Activated CD4-positive, alpha-beta memory T cell treated with anti-CD3 and anti-CD28 coated beads, Interleukin-2, amount 10 ng/mL, durations not matched to agents 7 days and 5 days (primary cell): ENCODE measurements around the gene HDLBP. TPM values are rescaled to one million over a fixed set of nuclear protein-coding genes. Genes with fewer than 3 reads are reported as not detected.

ENCODE experiments used
- CTCF ChIA-PET: fragments of 350-600 bp; sonication (Branson Sonifier 250); formaldehyde crosslinking; loops from one replicate; lab custom pipeline; 2021; ENCODE audit warnings: antibody characterized with exemption, inconsistent platforms; lab: Charles Lee
- POLR2A ChIA-PET: fragments of 350-600 bp; sonication (Branson Sonifier 250); formaldehyde crosslinking; loops from one replicate; lab custom pipeline; 2021; ENCODE audit warnings: antibody characterized with exemption; lab: Charles Lee
- DNase-seq: peaks from one replicate; pipeline ENCODE4 v3.0.0-alpha.2; 2020
- H3K27ac Mint-ChIP-seq: one replicate; pipeline ENCODE4 v1.8.0; 2021; ENCODE audit warnings: mild to moderate bottlenecking, mixed read lengths
- H3K27me3 Mint-ChIP-seq: one replicate; pipeline ENCODE4 v1.8.0; 2021; ENCODE audit warnings: mixed read lengths
- H3K36me3 Mint-ChIP-seq: one replicate; pipeline ENCODE4 v1.8.0; 2021; ENCODE audit warnings: low read depth, mixed read lengths
- H3K4me1 Mint-ChIP-seq: one replicate; pipeline ENCODE4 v1.8.0; 2021; ENCODE audit warnings: mixed read lengths
- H3K4me3 Mint-ChIP-seq: one replicate; pipeline ENCODE4 v1.8.0; 2021; ENCODE audit warnings: mild to moderate bottlenecking, mixed read lengths
- H3K9me3 Mint-ChIP-seq: one replicate; pipeline ENCODE4 v1.8.0; 2021; ENCODE audit warnings: mixed read lengths
- total RNA-seq, 2 experiments: library from RNA; stranded (reverse); gene quantifications; one replicate each; pipeline ENCODE4 v1.2.3, GENCODE V29; 2021

Gene HDLBP
- total RNA-seq, 2 experiments from 2014 or later, result 190 to 193 TPM

DNA sequence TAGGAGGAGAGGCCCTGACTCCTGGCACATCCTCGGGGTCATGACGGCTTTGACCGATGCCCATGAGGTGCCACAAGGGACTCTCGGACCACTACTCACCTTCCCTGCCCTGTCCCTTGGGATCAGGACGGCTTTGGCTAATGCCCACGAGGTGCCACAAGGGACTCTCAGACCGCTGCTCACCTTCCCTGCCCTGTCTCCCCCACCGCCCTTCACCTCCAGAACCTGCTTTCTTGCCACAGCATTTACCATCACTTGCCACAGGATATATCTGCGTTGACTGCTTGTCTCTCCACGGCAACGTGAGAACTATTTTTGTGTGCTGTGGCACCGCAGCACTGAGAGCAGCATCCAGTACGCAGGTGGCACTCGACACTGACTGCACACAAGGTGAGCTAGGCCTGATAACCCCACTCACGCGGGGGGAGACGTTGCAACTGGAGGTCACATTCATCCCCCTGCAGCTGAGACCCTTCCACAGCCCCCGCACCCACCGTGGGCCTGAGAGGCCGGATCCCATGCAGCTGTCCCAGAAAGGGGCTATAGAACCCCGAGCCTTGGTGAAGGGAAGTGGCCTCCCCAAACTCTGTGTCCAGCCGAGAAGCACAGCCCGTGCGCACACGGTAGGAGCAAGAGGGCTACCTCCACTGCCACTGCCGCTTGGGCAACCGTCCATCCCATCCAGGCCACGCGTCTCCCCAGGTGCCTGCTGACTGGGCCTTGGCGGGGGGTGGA is 79.4 kb downstream of the HDLBP start:
- CTCF ChIA-PET, result no interaction called here
- no peaks in the 10 kb centered on the region for H3K4me1 Mint-ChIP-seq
- POLR2A ChIA-PET, result interaction anchor here (0.6 kb wide), 1 partner anchor 147 kb away, joined by 3 read pairs; no protein-coding TSS in a partner anchor

DNA sequence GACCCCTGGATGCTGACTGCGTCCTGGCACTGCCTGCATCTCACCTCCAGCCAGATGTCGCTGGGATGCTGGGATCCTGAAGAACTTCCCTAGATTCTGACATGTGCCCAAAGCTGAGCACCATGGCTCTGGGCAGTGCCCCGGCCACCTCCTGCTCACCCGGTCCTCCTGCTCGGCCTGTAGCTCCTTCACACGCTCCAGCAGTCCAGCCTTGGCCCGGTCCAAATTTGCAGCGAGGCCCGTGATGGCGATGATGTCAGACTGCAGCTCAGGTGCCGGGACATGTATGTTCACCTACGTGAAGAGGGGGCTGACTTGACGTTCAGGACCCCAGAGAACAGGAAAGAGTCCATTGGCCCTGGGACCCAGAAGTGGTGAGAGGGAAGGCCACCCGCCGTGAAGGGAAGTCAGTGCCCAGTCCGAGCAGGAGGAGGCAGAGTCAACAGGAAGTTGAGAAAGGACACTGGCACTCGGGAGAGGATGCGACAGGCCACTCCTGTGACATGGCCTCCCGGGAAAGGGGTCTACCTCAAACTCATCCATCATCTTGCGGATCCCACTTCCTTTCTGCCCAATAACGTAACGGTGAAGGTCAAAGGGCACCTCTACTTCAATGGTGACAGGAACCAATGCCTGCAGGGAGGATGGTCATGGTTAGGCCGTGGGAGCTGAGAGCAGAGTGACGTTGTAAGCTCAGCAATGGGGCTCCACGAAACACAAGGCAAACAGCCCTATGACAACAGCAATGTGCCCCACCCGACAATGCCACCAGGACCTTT is 80.3 kb downstream of the HDLBP start:
- ChIA-PET CTCF (no interaction called here), POLR2A (no interaction called here)
- Mint-ChIP-seq H3K4me3 (no peak overlapping the region), H3K27me3 (no peaks in the 10 kb centered on the region), H3K27ac (no peak overlapping the region), H3K36me3 (peaks cover 79% of the 10 kb centered on the region), H3K9me3 (no peaks in the 10 kb centered on the region), H3K4me1 (no peaks in the 10 kb centered on the region)
- DNase-seq, result no peak

More for the DNA sequence above, 79.4 kb downstream of the HDLBP start:
- Mint-ChIP-seq H3K36me3 (peaks cover 84% of the 10 kb centered on the region), H3K9me3 (no peaks in the 10 kb centered on the region), H3K4me3 (no peak overlapping the region), H3K27me3 (no peaks in the 10 kb centered on the region), H3K27ac (no peak overlapping the region)
- no peak for DNase-seq

DNA sequence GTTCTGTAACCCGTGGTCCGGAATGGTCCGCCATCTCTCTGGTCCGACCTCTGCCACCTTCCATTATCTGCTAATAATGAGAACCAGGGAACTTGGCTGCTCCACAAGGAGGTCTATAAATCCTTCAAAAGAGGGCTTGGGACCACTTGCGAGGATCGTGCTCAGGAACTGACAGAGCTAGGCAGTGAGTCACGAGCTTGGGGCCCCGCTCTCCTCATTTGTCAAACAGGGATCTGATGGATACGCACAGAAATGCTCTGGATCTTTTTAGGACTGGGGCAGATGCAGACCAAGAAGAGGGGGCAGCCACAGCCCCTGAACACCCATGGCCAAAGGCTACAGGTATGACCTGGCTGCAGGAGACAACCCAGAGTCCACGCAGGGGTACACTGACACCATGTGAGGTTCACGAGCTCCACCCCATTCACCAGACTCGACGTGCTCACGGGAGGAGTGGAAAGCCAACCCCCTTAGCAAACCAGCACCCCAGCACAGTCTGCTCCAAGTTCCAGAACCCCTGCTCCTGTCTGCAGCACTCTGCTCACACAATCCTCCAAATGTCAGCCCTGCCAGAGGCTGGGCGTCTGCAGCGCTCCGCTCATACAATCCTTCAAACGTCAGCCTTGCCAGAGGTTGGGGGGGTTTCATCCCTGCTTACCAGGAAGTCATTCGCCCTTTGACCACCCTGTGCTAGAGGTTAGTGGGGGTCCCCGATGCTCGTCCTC is 81.2 kb downstream of the HDLBP start:
- no peak overlapping the region for H3K27ac Mint-ChIP-seq
- CTCF ChIA-PET, result no interaction called here

GRCh38 chr2:241232736-241233575 is 82.5 kb downstream of the HDLBP start:
- Mint-ChIP-seq H3K27me3 (no peaks in the 10 kb centered on the region), H3K36me3 (peaks cover 72% of the 10 kb centered on the region), H3K9me3 (no peaks in the 10 kb centered on the region), H3K27ac (no peak overlapping the region), H3K4me1 (no peaks in the 10 kb centered on the region), H3K4me3 (no peak overlapping the region)
- CTCF ChIA-PET, result no interaction called here
- POLR2A ChIA-PET, result no interaction called here
- no peak for DNase-seq

More for the DNA sequence above, 81.2 kb downstream of the HDLBP start:
- POLR2A ChIA-PET, result no interaction called here
- Mint-ChIP-seq H3K27me3 (no peaks in the 10 kb centered on the region), H3K9me3 (no peaks in the 10 kb centered on the region), H3K4me1 (no peaks in the 10 kb centered on the region), H3K36me3 (peaks cover 75% of the 10 kb centered on the region), H3K4me3 (no peak overlapping the region)
- no peak for DNase-seq

DNA sequence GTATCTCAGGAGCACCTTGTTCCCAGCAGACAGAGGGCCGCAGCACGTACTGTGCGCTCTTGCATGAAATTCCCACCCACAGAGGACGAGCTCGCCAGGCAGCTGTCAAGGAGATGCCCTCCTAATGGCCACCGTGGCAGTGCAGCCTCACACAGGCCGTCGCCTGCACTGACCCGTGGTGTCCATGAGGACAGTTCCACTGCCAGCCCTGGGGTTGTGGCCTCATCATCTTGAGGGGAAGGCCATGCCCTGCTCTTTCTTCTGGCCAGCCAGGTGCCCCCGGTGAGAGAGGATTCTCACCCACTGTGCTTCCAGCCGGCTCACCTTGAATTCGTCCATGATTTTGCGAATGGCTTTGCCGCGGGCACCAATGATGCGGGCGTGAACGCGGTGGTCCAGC is 85.0 kb downstream of the HDLBP start:
- no peaks in the 10 kb centered on the region for H3K27me3 Mint-ChIP-seq
- no peak for DNase-seq
- H3K9me3 Mint-ChIP-seq, result no peaks in the 10 kb centered on the region
- no peak overlapping the region for H3K27ac Mint-ChIP-seq
- no peak overlapping the region for H3K4me3 Mint-ChIP-seq
- ChIA-PET POLR2A (no interaction called here), CTCF (no interaction called here)
- peaks cover 64% of the 10 kb centered on the region for H3K36me3 Mint-ChIP-seq
- H3K4me1 Mint-ChIP-seq, result no peaks in the 10 kb centered on the region

DNA sequence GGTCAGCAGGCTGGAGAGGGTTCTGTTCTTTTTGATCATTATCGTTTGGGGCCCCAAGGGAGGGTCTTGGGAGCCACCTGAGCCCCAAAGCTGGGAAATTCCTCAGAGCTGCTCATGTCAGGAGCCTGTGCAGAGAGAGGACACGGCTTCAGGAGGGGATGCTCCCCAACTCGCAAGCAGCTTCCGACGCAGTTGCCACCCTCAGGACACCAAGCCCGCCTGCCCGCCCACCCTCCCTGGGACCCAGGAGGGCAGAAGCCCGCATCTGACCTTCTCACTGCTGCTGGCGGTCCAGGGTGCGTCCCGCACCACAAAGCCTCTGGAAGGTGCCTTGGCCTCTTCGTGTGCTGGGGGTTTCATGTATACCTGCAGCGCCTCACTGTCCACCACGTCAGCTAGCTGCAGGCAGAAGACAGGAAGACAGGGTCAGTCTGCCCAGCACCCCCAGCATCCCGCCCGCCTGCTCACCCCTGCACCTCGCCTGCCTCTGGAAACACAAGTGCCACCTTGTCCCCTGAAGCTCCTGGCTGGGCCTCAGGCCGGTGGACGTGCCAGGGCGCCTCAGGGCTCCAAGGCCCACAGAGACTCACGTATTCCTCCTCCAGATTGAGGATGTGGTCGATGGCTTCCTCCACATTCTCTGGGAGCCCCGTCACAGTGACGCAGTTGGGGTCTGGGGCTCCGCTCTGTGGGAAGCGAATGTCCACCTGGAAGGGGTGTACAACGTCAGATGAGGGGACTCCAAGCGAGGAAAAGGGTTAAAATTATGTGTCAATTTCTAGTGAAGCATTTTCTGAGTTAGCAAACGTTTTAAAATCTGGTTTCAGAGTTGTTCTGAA is 85.7 kb downstream of the HDLBP start:
- Mint-ChIP-seq H3K27ac (no peak overlapping the region), H3K27me3 (no peaks in the 10 kb centered on the region), H3K4me1 (no peaks in the 10 kb centered on the region), H3K36me3 (peaks cover 57% of the 10 kb centered on the region), H3K9me3 (no peaks in the 10 kb centered on the region), H3K4me3 (no peak overlapping the region)
- DNase-seq, result no peak
- CTCF ChIA-PET, result no interaction called here
- POLR2A ChIA-PET, result no interaction called here

GRCh38 chr2:241228860-241229516 is 86.5 kb downstream of the HDLBP start:
- H3K4me1 Mint-ChIP-seq, result peaks cover 1% of the 10 kb centered on the region
- no peaks in the 10 kb centered on the region for H3K27me3 Mint-ChIP-seq
- peaks cover 53% of the 10 kb centered on the region for H3K36me3 Mint-ChIP-seq
- DNase-seq, result no peak
- no peak overlapping the region for H3K27ac Mint-ChIP-seq
- ChIA-PET CTCF (no interaction called here), POLR2A (no interaction called here)
- H3K4me3 Mint-ChIP-seq, result no peak overlapping the region
- no peaks in the 10 kb centered on the region for H3K9me3 Mint-ChIP-seq

- no peaks in the 10 kb centered on the region for H3K27me3 Mint-ChIP-seq
- DNase-seq, result no peak
- no peak overlapping the region for H3K4me3 Mint-ChIP-seq
- no peaks in the 10 kb centered on the region for H3K9me3 Mint-ChIP-seq
- CTCF ChIA-PET, result no interaction called here
- H3K27ac Mint-ChIP-seq, result no peak overlapping the region
- H3K4me1 Mint-ChIP-seq, result peaks cover 1% of the 10 kb centered on the region
- POLR2A ChIA-PET, result no interaction called here
- peaks cover 46% of the 10 kb centered on the region for H3K36me3 Mint-ChIP-seq
Measured at GRCh38 chr2:241228081-241228859, 87.2 kb downstream of the HDLBP start.

GRCh38 chr2:241227594-241227993 is 87.9 kb downstream of the HDLBP start:
- Mint-ChIP-seq H3K9me3 (no peaks in the 10 kb centered on the region), H3K4me3 (no peak overlapping the region), H3K27me3 (no peaks in the 10 kb centered on the region), H3K27ac (no peak overlapping the region), H3K36me3 (peaks cover 39% of the 10 kb centered on the region), H3K4me1 (peaks cover 3% of the 10 kb centered on the region)
- POLR2A ChIA-PET, result no interaction called here
- DNase-seq, result no peak
- CTCF ChIA-PET, result no interaction called here

- Mint-ChIP-seq H3K27me3 (no peaks in the 10 kb centered on the region), H3K4me1 (peaks cover 3% of the 10 kb centered on the region)
- CTCF ChIA-PET, result no interaction called here
Measured at GRCh38 chr2:241226723-241227572, 88.5 kb downstream of the HDLBP start.

More at GRCh38 chr2:241226723-241227572, 88.5 kb downstream of the HDLBP start:
- DNase-seq, result no peak
- no peak overlapping the region for H3K4me3 Mint-ChIP-seq
- no peaks in the 10 kb centered on the region for H3K9me3 Mint-ChIP-seq
- POLR2A ChIA-PET, result no interaction called here
- peaks cover 38% of the 10 kb centered on the region for H3K36me3 Mint-ChIP-seq
- no peak overlapping the region for H3K27ac Mint-ChIP-seq
